Vagina (tissue), 2 donors: ENCODE data around the gene ATP6V0E2. TPM values are rescaled to one million over a fixed set of nuclear protein-coding genes. Genes with fewer than 3 reads are reported as not detected.
A peak's percentile ranks its signal among the peaks of the same experiment; 100 is the strongest.

Experiments used
- DNase-seq, 2 donors: peaks; one replicate each; pipeline ENCODE4 v3.0.0-alpha.2; 2017; ENCODE audit errors: extremely low spot score in 2 of 2
- H3K27ac ChIP-seq: fragments of 200-600 bp; sonication (generic); one replicate; pipeline ENCODE4 v1.5.1; 2019
- H3K27me3 ChIP-seq: fragments of 200-600 bp; sonication (generic); one replicate; pipeline ENCODE4 v1.5.1; 2019
- H3K36me3 ChIP-seq, 2 donors: fragments of 200-600 bp; sonication (generic); one replicate each; pipeline ENCODE4 v1.5.1; 2017 to 2019
- H3K4me1 ChIP-seq: fragments of 200-600 bp; sonication (generic); one replicate; pipeline ENCODE4 v1.5.1; 2019
- H3K4me3 ChIP-seq, 2 donors: fragments of 200-600 bp; sonication (generic); 1 replicate in 1 of 2; 2 replicates in 1 of 2; pipeline ENCODE4 v1.5.1; 2016 to 2019
- H3K9me3 ChIP-seq: fragments of 200-600 bp; sonication (generic); one replicate; pipeline ENCODE4 v1.5.1; 2019
- CTCF ChIP-seq, 3 experiments: fragments of 450-650 bp in 2 of 3; fragments of 200-600 bp in 1 of 3; sonication (generic) in 1 of 3; IDR thresholded peaks; one replicate each; pipeline ENCODE4 v1.5.1; 2017 to 2019; ENCODE audit warnings: antibody characterized with exemption in 3 of 3, mild to moderate bottlenecking in 2 of 3, moderate library complexity in 2 of 3
- POLR2A ChIP-seq, 2 donors: fragments of 450-650 bp; IDR thresholded peaks; one replicate each; pipeline ENCODE4 v1.6.1; 2017; ENCODE audit warnings: antibody characterized with exemption in 2 of 2, mild to moderate bottlenecking in 2 of 2, moderate library complexity in 2 of 2
- POLR2AphosphoS5 ChIP-seq, 2 donors: sonication (generic); formaldehyde crosslinking; IDR thresholded peaks; one replicate each; pipeline ENCODE4 v1.9.0; 2017; ENCODE audit warnings: antibody characterized with exemption in 2 of 2, mild to moderate bottlenecking in 2 of 2, low read depth in 1 of 2; ENCODE audit not compliant: insufficient read depth in 1 of 2
- intact Hi-C: fragments of 100-400 bp; cut with DNase I; formaldehyde crosslinking; loops from one replicate; pipeline ENCODE4 v1.15.1; 2023
- total RNA-seq: library from RNA; depleted of rRNA; stranded (reverse); fragments of >200 nt; gene quantifications from one replicate; pipeline ENCODE4 v1.2.3, GENCODE V29; 2016

The ATP6V0E2 gene
- total RNA-seq, 1 donor from 2014 or later, result 13.3 TPM

DNA sequence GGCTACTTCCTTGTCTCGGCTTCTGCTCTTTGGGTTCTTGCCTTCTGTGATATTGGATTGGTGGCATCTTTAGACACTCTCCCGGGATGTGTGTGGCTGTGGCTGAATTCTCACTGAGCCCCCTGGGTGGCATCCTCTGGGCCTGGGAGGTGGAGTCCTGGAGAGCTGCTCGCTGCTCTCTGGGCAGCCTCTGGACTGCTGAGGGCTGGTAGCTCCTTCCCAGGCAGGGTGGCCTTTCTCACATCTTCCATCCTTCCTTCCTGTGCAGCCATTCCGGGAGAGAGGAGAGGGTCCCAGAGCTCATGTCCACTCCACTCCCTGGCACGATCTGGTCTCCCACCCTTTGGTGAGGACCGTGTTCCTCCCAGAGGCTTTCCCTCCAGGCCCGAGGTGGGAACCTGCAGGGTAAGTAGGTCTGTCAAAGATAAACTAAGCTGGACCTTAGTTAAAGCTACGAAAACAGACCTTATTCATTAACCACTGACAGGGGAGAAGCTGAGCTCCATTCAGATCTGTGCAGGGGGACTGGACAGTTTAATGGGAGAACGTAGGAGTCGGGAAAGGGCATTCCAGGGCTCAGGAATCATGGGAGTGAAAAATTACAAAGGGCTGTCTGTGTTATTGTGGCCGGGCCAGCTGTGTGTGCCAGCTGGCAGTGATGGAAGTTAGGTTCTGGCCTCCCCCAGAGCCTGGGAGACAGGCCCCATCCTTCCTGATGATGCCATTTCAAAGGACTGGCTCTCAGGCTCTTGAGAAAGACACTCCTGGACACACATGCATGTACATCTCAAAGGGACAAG lies 8.7 kb downstream of the ATP6V0E2 start:
- H3K27me3 ChIP-seq, result no peaks in the 10 kb centered on the region
- no peaks in the 10 kb centered on the region for H3K36me3 ChIP-seq
- no peak overlapping the region for H3K4me3 ChIP-seq
- no peaks in the 10 kb centered on the region for H3K9me3 ChIP-seq
- intact Hi-C loops, result no loop called here
- H3K4me1 ChIP-seq, result no peaks in the 10 kb centered on the region
- H3K27ac ChIP-seq, result no peak overlapping the region
- TF ChIP-seq POLR2AphosphoS5 (IDR thresholded peaks at IDR 0.05; ENCODE audit: insufficient read depth in 1 of 2, low read depth in 1 of 2), result no peak
- no peak for TF ChIP-seq POLR2A (IDR thresholded peaks at IDR 0.05)
- no peak for TF ChIP-seq CTCF (IDR thresholded peaks at IDR 0.05)
- peak in 1 of 2 donors; percentile 87 for DNase-seq

DNA sequence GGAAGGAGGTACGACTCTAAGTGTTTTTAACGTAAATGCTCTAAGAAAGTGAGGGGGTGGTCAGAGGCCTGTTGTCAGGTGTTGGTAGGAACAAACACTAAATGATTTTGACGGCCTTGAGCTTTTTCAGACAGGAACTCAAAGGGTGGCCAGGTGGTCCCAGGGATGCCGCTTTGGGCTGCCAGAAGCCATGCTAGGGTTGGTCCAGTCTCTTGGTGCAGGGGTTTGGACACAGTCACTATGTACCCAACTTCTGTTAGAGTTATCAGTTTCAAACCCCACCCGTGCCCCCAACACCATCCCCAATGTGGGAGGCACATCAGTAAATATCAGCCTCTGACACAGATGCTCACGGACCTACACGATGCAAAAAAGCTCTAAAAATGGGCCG lies 9.3 kb downstream of the ATP6V0E2 start:
- no peak for DNase-seq
- H3K27ac ChIP-seq, result no peak overlapping the region
- intact Hi-C loops, result no loop called here

DNA sequence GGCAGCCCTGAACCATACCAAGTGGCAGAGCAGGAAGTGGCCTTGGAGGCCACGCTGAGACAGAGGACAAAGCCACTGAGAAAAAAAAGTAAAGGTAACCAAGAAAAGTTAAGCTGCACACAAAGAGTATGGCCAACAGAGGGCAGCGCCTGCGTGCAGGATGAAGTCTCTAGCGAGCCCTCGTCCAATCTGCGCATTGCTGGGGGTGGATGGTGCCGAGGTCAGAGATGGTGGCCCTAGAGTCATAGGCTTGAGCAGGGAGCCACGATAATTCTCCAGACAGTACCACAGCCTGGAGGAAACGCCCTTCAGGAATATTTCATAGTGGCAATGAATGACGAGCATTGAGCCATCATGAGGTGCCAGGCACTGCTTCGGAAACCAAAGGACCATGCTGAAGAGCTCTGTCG lies 9.7 kb downstream of the ATP6V0E2 start:
- Histone ChIP-seq H3K36me3 (no peaks in the 10 kb centered on the region), H3K4me1 (no peaks in the 10 kb centered on the region), H3K9me3 (no peaks in the 10 kb centered on the region), H3K4me3 (no peak overlapping the region), H3K27me3 (no peaks in the 10 kb centered on the region), H3K27ac (no peak overlapping the region)
- DNase-seq, result no peak
- intact Hi-C loops, result no loop called here
- TF ChIP-seq POLR2AphosphoS5 (IDR thresholded peaks at IDR 0.05; ENCODE audit: insufficient read depth in 1 of 2, low read depth in 1 of 2), result no peak
- peak; percentile 22 to 34 (median 23) for TF ChIP-seq CTCF (IDR thresholded peaks at IDR 0.05)
- TF ChIP-seq POLR2A (IDR thresholded peaks at IDR 0.05), result no peak

More for the DNA sequence above, 9.3 kb downstream of the ATP6V0E2 start:
- TF ChIP-seq POLR2AphosphoS5 (IDR thresholded peaks at IDR 0.05; ENCODE audit: insufficient read depth in 1 of 2, low read depth in 1 of 2), result no peak
- TF ChIP-seq POLR2A (IDR thresholded peaks at IDR 0.05), result no peak
- TF ChIP-seq CTCF (IDR thresholded peaks at IDR 0.05), result no peak
- H3K4me3 ChIP-seq, result no peak overlapping the region
- H3K9me3 ChIP-seq, result no peaks in the 10 kb centered on the region
- H3K4me1 ChIP-seq, result no peaks in the 10 kb centered on the region
- no peaks in the 10 kb centered on the region for H3K36me3 ChIP-seq
- no peaks in the 10 kb centered on the region for H3K27me3 ChIP-seq

DNA sequence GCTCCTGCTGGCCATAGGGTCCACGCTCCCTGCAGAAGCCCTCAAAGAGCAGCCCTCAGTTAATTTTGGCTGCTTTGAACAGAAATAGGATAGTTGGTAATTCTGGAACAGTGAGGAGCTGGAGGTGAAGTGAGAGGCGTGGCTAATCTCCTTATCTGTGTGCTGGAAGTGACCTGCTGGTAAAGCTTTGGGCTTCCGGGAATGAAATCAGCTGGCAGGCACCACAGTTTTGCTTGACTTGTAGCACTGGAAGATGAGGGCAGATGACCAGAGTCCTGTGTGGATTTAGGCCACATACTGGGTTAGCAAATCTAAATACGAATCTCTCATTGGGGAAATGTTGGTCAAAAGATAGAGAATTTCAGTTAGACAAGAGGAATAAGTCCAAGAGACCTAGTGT lies 10.2 kb downstream of the ATP6V0E2 start:
- Histone ChIP-seq H3K27ac (no peak overlapping the region), H3K4me3 (no peak overlapping the region), H3K27me3 (no peaks in the 10 kb centered on the region), H3K4me1 (no peaks in the 10 kb centered on the region), H3K9me3 (no peaks in the 10 kb centered on the region), H3K36me3 (no peaks in the 10 kb centered on the region)
- TF ChIP-seq CTCF (IDR thresholded peaks at IDR 0.05), result no peak
- TF ChIP-seq POLR2A (IDR thresholded peaks at IDR 0.05), result no peak
- no peak for TF ChIP-seq POLR2AphosphoS5 (IDR thresholded peaks at IDR 0.05; ENCODE audit: insufficient read depth in 1 of 2, low read depth in 1 of 2)
- no peak for DNase-seq
- intact Hi-C loops, result no loop called here

GRCh38 chr7:149884541-149884940 lies 10.8 kb downstream of the ATP6V0E2 start:
- TF ChIP-seq CTCF (IDR thresholded peaks at IDR 0.05) (no peak), POLR2A (IDR thresholded peaks at IDR 0.05) (no peak), POLR2AphosphoS5 (IDR thresholded peaks at IDR 0.05; ENCODE audit: insufficient read depth in 1 of 2, low read depth in 1 of 2) (no peak)
- Histone ChIP-seq H3K36me3 (no peaks in the 10 kb centered on the region), H3K27ac (no peak overlapping the region), H3K4me3 (no peak overlapping the region), H3K9me3 (no peaks in the 10 kb centered on the region), H3K4me1 (no peaks in the 10 kb centered on the region), H3K27me3 (no peaks in the 10 kb centered on the region)
- intact Hi-C loops, result no loop called here
- no peak for DNase-seq
